GM19239 (cell line): ENCODE measurements around the gene JMJD6.

ENCODE experiments used
- DNase-seq: peaks from one replicate; pipeline ENCODE4 v3.0.0; 2011; ENCODE audit warnings: low spot score; ENCODE audit not compliant: insufficient read length
- FAIRE-seq: peaks from 2 replicates; lab custom pipeline; 2011; peaks lifted over from hg19 to GRCh38; lab: Jason Lieb, UNC

Gene JMJD6

GRCh38 chr17:76683011-76683755 is 43.2 kb downstream of the JMJD6 start:
- FAIRE-seq (no peak), DNase-seq (no peak)

GRCh38 chr17:76682296-76682695 is 44.1 kb downstream of the JMJD6 start:
- no peak for DNase-seq
- no peak for FAIRE-seq

DNA sequence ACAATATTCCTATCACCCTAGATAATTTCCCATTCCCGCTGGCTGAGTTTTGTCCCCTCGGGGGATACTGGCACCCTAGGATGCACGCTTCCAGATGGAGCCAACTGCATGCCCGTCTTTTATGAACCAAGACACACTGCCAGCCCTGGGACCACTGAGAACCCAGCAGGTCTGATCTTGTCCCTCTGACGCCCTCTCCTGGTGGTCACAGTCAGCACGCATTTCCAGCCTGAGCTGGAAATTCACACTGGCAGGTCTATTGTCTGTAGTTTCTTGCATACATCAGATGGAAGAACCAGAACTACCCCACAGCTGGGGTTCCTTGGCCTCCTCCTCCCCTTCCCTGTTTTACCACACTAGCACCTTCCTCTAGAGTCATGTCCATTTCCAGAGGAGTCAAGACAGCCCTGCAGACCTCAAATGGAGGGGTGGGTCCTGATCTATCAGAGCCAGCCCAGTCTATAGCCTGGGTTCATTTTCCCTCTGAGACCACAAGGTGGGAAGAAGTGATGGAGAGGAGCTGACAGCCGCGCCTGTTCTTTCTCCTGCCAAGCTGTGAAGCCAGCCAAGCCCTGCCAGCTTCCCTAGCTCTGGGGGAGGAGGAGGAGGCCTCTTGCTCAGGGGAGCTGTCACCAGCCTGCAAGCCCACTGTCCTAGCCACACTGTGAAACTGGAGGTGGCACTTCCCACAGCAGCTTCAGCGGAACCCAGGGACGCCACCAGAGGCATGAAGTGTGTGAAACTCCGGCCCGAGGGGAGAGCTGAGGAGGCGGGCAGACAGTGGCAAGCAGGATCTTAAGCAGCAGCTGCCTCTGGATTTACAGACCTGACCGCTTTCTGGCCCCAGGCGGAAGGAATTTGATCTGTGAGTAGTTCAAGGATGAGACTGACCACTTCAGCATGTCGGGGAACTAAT is 44.9 kb downstream of the JMJD6 start:
- peak; percentile 61 for DNase-seq
- no peak for FAIRE-seq

DNA sequence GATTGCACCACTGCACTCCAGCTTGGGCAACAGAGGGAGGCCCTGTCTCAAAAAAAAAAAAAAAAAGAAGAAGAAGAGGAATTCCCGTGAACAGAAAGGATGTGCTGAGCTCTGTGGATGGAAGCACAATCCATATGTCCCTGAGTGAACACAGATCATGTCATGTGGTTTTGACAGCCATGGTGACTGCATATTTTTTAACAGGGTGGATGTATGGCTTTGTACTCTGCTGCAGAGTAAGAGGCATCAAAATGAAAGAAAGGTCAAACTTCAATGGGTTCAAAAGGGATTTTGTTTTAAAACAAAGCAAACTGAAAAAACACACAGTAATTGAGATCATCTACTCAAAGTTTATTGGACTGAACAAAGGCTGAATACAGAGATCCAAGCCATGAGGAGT is 47.2 kb downstream of the JMJD6 start:
- FAIRE-seq (no peak), DNase-seq (no peak)

- DNase-seq, result no peak
- FAIRE-seq, result no peak
Measured at GRCh38 chr17:76678330-76678729, 48.1 kb downstream of the JMJD6 start.

DNA sequence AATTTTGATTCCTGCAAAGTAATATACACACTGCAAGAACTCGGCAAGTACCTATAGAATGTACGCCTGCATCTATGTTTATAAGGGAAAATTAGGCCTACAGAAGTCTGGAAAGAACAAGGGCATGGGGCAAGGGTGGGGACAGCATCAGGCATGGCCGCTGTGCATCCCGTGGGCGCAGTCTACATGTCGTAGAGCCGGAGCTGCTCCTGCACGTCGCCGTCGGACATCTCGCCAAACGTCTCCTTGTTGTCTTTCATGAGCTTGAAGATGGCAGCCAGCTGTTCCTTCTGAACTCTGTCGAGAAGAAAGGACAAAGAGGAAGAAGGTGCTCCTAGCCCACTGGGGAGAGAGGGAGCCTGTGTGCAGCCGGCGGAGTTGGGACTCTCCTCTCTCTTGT is 49.0 kb downstream of the JMJD6 start:
- DNase-seq (no peak), FAIRE-seq (no peak)

GRCh38 chr17:76676629-76677028 is 49.8 kb downstream of the JMJD6 start:
- no peak for DNase-seq
- no peak for FAIRE-seq

- no peak for FAIRE-seq
- DNase-seq, result no peak
Measured at GRCh38 chr17:76675648-76676047, 50.8 kb downstream of the JMJD6 start.

DNA sequence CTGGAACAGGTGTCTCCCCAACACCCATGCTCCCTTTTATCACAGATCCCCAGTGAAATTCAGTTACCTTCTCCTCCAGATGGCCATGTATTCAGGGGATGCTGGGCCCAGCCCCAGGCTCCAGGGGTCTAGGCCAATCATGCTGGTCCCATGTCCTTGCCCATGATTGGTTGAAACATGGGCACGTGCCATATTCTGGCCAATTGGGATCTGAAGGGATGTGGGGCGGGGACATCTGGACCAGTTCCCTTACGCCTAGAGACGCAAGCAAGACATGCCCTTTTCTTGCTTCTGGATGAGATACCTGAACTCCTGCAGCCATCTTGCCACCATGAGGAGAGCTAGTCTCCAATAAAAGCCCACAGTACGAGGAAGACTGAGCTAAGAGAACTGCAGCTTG is 51.8 kb downstream of the JMJD6 start:
- FAIRE-seq (no peak), DNase-seq (no peak)

GRCh38 chr17:76673729-76674128 is 52.7 kb downstream of the JMJD6 start:
- FAIRE-seq (no peak), DNase-seq (no peak)

- no peak for DNase-seq
- FAIRE-seq, result no peak
Measured at GRCh38 chr17:76672892-76673291, 53.5 kb downstream of the JMJD6 start.

DNA sequence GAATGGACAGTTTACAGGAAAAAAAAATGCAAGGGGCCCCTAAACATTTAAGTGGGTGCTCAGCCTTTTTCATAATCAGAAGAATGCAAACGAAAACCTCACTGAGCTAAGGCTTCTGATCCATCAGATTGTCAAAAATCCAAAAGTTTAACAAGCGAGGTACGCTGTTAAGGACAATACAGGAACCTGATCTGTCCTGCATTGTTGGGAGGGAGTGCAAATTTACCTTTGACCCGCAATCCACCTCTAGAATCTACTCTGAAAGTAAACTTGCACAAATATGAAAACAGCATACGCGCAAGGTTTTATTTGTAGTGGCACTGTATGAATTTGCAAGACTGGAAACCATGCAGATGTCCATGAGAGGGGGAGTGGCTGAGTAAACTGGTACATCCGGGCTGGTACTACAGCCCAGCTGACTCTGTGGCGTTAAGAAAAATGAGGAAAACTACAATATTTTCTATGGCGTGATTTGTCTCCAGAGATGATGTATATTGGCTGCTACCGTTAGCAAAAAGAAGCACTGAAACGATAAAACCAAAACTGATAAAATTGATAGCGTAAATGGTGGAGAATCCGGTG is 54.0 kb downstream of the JMJD6 start:
- no peak for DNase-seq
- FAIRE-seq, result peak; percentile 58

- DNase-seq (no peak), FAIRE-seq (no peak)
Measured at GRCh38 chr17:76671912-76672262, 54.5 kb downstream of the JMJD6 start.

DNA sequence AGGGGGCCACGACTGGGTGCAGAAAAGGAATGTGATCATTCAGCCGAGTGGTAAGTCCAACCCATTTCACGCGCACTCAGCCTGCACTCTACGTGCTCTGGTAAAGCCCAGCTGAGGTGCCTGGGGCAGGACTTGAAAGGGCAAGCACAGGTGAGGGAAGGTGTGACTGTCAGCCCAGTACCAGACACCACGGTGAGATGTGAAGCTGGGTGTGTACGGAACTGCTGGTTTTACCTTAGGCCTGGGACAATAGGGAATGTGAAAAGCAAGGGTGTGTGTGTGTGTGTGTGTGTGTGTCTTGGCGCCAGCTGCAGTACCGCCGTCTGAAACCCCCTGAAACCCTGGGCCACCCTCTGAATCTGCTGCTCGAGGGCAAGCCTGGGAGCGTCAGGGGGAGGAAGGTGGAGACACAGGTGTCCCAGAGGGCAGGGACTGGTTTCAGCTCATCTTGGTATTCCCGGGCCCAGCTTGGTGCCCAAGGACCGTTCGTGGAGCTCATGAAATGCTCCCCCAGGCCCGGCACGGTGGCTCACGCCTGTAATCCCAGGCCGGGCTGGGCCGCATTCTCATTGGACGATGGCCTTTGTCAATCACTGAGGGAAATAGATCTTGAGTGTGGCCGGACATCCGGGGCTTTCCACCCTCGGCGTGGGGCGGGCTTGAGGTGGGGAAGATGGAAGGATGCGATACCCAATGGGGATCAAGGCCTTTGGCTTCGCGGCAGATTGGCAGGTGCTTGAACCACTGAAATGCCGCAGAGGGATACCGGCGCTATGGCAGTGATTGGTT is 55.1 kb downstream of the JMJD6 start:
- peak; percentile 99 for FAIRE-seq
- DNase-seq, result peak; percentile 95

DNA sequence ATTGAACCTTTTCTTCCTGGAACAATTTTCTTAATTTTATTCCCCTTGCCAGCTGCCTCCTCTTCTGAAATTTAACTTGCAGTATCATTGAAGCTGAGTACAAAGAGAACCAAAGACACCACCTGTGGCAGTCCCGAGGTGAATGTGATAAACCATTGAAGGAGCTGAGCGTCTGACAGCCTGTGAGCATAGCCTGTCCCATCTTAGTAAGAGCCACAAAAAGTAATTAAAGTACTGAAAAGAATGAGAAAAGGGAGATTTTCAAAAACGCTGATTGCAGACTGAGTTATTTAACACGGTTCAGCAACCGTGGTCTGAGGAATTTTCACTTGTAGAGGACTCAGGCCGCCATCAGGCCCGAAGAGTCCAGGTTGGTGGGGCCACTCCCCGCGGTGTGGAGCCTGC is 55.7 kb downstream of the JMJD6 start:
- DNase-seq, result no peak
- no peak for FAIRE-seq

DNA sequence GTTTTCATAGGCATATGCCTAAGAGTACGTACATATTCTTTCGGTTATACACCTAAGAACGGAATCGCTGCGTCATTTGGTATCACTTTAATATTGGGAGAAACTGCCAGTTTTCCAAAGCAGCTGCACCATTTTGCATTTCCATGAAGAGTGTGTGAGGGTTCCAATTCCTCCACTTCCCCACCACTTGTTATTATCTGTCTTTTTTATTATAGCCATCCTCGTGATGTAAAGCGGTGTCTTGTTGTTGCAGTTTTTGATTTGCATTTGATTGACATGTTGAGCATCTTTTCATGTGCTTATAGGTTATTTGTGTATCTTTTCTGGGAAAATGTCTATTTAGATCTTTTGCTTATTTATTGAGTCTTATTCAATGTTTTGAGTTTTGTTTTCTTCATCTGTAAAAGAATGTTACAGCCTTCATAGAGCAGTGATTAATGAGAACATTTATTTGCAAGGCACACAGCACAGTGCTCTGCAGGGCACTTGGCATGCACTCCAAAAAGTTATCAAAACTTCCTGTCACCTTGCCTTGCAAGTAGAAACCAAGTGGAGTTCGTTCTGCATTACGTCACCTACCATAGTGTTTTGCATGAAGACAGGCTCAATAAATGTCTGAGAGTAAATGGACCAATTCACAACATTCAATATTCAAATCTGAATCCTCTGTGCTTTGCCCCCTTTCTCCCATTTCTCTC is 56.2 kb downstream of the JMJD6 start:
- FAIRE-seq (no peak), DNase-seq (no peak)
